HG02938 (cell line): ENCODE measurements around the gene DOCK8.

Source experiments
- ATAC-seq: cut with Tn5 transposase; IDR thresholded peaks from one replicate; pipeline ENCODE4 v1.9.1; 2021; ENCODE audit warnings: mild to moderate bottlenecking, moderate library complexity; ENCODE audit not compliant: unreplicated experiment

DOCK8 gene

GRCh38 chr9:304519-305185 is 90.0 kb downstream of the DOCK8 start:
- no peak for ATAC-seq

- ATAC-seq, result no peak
Measured at GRCh38 chr9:306907-307306, 92.2 kb downstream of the DOCK8 start.

- ATAC-seq, result no peak
Measured at GRCh38 chr9:311841-312240, 97.2 kb downstream of the DOCK8 start.

- no peak for ATAC-seq
Measured at GRCh38 chr9:312596-313320, 98.1 kb downstream of the DOCK8 start.

DNA sequence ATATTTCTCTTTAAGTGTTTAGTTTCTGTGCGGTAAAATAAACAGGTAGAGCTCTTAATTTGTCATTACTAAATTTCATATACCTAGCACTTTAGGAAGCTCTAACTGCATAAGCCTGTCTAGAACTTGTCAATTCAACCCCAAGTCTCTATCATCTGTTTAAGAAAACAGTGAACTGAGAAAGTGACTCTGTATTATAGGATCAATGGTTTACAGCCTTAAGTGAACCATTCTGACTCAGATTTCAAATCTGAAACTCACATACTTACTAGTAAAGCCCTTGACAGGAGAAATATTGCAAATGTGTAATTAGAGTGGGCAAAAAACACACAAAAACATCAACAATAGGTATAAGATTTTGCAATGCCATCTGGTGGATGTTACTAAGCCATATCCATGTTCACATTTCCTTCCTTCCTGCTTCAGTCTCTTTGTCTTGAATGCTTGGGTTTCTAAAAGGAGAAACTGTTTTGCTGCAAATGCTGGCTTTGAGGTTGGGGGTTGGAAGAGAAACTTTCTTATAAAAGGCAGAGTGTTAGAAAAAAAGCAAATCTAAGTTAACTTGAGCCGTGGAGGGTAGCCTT is 101.8 kb downstream of the DOCK8 start:
- no peak for ATAC-seq

- no peak for ATAC-seq
Measured at GRCh38 chr9:318646-319045, 104.0 kb downstream of the DOCK8 start.

- no peak for ATAC-seq
Measured at GRCh38 chr9:324971-325370, 110.3 kb downstream of the DOCK8 start.

GRCh38 chr9:326667-327066 is 112.0 kb downstream of the DOCK8 start:
- no peak for ATAC-seq

DNA sequence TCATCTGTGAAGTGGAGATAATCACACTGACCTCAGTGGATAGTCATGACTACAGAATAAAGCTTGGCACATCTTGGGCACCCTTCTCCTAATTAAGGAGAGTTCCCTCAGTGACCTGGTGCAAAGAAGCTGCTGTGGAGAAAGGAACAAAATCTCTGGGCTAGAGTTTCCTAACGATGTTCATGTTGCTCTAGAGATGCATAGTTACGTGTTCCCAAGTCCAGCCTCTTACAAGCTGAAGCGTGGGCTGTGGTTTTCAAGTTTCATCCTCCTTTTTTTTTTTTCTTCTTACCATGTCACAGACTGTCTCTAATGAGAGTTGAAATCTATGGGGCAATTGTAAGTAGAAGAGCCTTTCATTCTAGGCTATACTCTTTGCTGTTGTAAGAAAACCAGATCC is 113.8 kb downstream of the DOCK8 start:
- ATAC-seq, result no peak

DNA sequence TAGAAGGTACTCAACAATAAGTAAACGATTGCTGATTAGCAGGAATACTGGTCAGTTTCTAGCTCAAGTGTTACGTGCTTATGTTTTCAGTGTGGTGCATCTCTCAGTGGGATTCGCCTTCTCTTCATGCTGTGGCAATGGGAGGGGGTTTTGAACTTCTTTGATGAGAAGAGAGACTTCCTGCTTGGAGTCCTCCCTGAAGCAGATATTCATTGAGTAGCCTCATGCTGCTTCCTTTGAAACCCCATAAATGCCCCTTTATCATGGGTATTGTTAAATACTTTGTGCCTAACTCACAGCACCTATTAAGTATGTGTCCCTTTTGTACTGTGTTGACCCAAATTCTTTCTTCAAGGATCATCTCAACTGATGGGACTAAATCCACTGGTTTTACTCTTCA is 116.5 kb downstream of the DOCK8 start:
- ATAC-seq, result no peak

- no peak for ATAC-seq
Measured at GRCh38 chr9:335373-335772, 120.7 kb downstream of the DOCK8 start.

DNA sequence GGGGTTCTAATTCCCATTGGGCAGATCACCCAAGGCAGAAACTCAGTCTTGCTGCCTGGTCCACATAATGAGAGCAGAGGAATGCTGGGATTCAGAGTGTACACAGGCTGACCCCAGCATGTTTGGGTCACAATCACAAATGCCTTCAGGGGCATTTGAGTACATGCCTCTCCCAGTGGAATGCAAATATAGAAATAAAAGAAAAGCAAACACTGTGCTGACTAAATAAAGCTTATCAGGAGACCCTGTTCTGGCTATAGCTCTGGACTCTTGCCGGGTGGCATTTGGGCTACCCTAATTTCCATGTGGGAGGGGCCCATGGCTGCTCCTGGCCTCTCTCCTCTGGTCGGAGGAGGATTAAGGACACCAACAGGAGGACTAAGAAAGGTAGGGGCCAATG is 121.4 kb downstream of the DOCK8 start:
- ATAC-seq, result no peak

DNA sequence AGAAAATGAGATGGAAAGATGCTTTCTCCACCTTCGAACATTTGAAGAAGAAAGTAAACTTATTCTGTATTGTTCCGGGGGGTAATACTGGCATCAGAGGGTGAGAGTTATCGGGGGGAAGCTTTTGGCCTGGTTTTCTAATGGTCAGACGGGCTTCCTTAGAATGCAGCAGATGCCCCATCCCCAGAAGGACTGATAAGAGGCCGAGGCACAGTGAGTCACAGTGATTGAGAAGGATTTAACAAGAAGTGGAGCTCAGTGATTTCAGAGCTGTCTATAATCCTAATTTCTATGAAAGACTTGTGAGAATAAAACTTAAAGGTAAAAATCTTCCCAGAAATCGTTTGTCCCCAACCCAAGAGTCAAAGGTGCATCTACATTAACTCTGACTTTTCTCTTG is 123.9 kb downstream of the DOCK8 start:
- no peak for ATAC-seq

DNA sequence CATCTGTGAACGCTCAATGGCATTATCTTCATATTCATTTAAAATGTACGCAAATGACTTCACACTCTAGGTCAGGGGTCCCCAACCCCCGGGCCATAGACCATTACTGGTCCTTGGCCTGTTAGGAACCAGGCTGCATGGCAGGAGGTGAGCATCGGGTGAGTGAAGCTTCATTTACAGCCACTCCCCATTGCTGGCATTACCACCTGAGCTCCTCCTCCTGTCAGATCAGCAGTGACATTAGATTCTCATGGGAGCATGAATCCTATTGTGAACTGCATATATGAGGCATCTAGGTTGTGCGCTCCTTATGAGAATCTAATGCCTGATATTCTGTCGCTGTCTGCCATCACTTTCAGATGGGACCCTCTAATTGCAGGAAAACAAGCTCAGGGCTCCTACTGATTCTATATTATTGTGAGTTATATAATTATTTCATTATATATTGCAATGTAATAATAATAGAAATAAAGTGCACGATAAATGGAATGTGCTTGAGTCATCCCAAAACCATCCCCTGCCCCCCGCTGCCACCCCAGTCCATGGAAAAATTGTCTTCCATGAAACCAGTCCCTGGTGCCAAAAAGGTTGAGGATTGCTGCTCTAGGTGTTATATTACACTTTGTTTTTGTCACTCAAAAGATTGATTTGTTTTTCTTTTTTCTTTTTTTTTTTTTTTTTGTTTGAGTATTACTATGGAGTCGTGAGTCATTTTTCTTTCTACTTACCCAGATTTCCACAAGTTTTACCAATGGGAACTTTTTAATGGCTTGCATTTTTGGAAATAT is 127.2 kb downstream of the DOCK8 start:
- ATAC-seq, result no peak

- ATAC-seq, result no peak
Measured at GRCh38 chr9:343773-344172, 129.1 kb downstream of the DOCK8 start.

DNA sequence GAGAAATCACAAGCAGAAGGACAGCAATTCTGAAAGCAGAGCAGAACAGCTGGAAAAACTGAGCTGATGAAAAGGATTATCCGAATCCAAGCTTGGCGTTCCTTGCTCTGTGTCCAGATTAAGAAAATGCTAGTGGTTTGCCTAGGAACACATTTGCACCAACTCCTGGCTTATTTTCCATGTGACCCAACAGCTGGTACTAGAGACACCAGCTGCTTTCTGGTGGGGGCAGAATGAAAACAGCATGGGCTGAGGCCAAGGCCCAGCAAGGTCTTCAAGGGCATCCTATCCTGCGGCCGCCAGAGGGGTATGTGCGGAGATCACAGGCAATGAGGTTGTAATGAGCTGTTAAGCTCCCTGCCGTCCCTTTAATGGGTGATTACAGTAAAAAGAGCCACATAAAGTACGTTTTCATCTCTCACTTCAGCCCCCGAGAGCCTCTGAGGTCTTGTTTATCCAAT is 131.5 kb downstream of the DOCK8 start:
- ATAC-seq, result no peak

- no peak for ATAC-seq
Measured at GRCh38 chr9:347667-348292, 133.1 kb downstream of the DOCK8 start.

DNA sequence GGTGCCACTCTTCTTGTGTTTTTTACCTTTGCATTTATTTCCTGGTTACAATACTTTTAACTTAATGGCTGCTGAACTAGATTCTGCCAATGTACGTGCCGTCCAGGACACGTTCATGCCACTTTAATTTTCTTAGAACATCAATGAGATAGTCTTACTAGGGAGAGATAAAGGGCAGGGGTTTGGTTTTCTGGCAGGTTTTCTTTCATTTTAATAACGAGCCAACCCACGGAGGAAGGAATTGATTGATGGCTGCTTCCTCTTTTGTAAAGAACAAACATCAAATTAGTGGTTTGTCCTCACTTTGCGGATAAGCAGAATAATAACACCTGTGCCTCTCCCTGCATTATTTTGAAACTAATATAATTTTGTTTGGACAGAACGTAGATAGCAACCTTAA is 135.7 kb downstream of the DOCK8 start:
- no peak for ATAC-seq

GRCh38 chr9:351916-352315 is 137.3 kb downstream of the DOCK8 start:
- ATAC-seq, result no peak

DNA sequence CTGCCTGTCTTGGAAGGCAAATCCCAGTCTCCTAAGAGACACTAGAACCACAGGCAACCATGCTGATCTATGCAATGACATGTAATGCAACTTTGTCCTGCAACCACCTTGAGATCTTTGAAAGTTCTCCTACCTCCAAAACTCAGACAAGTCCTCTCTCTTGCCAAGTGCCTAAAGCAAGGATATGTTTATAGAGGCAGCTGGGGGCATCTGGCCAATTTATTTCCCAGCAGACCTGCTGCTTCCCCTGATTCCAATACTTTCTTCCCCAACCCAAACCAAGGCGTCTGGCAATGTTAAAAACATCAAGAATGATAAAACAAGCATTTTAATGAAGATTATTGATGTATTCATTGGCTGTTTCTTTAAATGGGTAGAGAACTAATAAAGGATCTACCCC is 138.4 kb downstream of the DOCK8 start:
- no peak for ATAC-seq

DNA sequence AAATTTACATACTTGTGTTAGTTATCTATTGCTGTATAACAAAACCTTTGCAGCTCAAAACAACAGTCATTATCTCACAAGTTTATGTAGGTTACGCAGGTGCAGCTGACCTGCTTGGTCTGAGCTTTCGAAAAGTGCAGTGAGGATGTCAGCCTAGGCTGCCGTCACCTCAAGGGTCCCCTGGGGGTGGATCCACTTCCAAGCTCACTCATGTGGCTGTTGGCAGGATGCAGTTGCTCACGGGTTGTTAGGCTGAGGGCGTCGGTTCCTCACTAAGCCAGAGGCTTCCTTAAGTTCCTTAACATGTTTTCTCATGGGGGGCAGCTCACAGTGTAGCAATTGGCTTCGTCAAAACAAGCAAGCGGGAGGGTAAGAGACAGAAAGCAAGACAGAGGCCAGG is 139.8 kb downstream of the DOCK8 start:
- ATAC-seq, result no peak
